ENCODE results near the gene EFCAB11.

DNA sequence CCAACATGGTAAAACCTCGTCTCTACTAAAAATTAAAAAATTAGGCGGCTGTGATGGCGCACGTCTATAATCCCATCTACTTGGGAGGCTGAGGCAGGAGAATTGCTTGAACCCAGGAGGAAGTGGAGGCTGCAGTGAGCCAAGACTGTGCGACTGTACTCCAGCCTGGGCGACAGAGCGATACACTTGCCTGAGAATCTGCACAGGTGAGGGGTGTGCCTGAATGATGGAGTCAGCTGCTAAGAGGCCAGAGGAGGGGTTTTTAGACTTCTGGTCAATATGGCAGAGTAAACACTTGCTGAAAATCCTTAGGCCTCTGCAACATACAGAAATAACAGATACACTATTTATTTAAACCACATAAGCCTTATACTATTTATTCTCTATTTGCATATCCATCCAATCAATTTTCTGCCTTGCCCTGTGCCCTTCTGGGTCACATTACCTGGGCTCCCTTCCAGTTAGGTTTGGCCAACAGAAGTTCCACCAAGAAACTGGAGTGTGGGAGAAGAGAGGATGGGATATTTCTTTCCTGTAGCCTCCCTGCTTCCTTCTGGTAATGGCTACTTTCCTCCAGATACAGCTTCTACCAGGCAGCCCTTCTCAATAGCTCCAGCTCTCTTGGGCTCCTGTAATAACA is 117.6 kb downstream of the EFCAB11 start:
- TF ChIP-seq, protein P1, sequence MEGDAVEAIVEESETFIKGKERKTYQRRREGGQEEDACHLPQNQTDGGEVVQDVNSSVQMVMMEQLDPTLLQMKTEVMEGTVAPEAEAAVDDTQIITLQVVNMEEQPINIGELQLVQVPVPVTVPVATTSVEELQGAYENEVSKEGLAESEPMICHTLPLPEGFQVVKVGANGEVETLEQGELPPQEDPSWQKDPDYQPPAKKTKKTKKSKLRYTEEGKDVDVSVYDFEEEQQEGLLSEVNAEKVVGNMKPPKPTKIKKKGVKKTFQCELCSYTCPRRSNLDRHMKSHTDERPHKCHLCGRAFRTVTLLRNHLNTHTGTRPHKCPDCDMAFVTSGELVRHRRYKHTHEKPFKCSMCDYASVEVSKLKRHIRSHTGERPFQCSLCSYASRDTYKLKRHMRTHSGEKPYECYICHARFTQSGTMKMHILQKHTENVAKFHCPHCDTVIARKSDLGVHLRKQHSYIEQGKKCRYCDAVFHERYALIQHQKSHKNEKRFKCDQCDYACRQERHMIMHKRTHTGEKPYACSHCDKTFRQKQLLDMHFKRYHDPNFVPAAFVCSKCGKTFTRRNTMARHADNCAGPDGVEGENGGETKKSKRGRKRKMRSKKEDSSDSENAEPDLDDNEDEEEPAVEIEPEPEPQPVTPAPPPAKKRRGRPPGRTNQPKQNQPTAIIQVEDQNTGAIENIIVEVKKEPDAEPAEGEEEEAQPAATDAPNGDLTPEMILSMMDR (IDR thresholded peaks at IDR 0.05; ENCODE audit: low read length) = no peak
- TF ChIP-seq EZH2 (optimal IDR thresholded peaks at IDR 0.05; ENCODE audit: low read depth, low read length) = no peak

Data from MM.1S (cell line).